HCT116 (cell line): ENCODE data around the gene CCL1. TPM values are rescaled to one million over a fixed set of nuclear protein-coding genes. Genes with fewer than 3 reads are reported as not detected.

Experiments
- ATAC-seq: fragments of 200-7000 bp; cut with Tn5 transposase; 2 replicates; pipeline ENCODE4 v1.9.1; 2020; ENCODE audit warnings: mild to moderate bottlenecking, moderate library complexity
- BruUV-seq: library from RNA; stranded (reverse); fragments of 400-500 nt; replicated peaks from 2 replicates; lab custom pipeline; 2021; lab: Mats Ljungman, UMichigan
- CTCF ChIA-PET: fragments of 300-600 bp; sonication (Branson Sonifier 250); formaldehyde crosslinking; loops from one replicate; lab custom pipeline; 2021; ENCODE audit warnings: antibody characterized with exemption; lab: Charles Lee
- POLR2A ChIA-PET: fragments of 300-600, 350-600 bp; sonication (Branson Sonifier 250); formaldehyde crosslinking; loops from one replicate; lab custom pipeline; 2021; ENCODE audit warnings: antibody characterized with exemption; lab: Charles Lee
- RAD21 ChIA-PET, 2 experiments: fragments of 300-600 bp; sonication (Branson Sonifier 250); formaldehyde crosslinking; loops; one replicate each; lab custom pipeline; 2023; ENCODE audit warnings: low total read pairs in 2 of 2; ENCODE audit not compliant: uncharacterized antibody in 2 of 2, unreplicated experiment in 2 of 2, low non-redundant PET in 1 of 2; lab: Charles Lee
- DNase-seq: peaks from one replicate; pipeline ENCODE4 v3.0.0-alpha.2; 2010; ENCODE audit warnings: low read depth, low spot score
- H2AFZ ChIP-seq: fragments of 200-600 bp; shearing (Covaris generic), sonication (generic); 2 replicates; pipeline ENCODE4 v1.6.1; 2017; ENCODE audit warnings: low read depth, mixed run types, mixed read lengths, antibody characterized with exemption, low read length; ENCODE audit not compliant: poor library complexity, severe bottlenecking
- H3K27ac ChIP-seq: 2 replicates; pipeline ENCODE4 v1.5.1; 2012; ENCODE audit warnings: low read depth, low read length
- H3K27me3 ChIP-seq: fragments of 200-600 bp; sonication (generic); 2 replicates; pipeline ENCODE4 v1.6.1; 2016; ENCODE audit warnings: mixed run types, low read length, mixed read lengths; ENCODE audit not compliant: insufficient read depth
- H3K36me3 ChIP-seq, 2 experiments: fragments of 200-500 bp in 1 of 2; fragments of 200-600 bp in 1 of 2; sonication (Bioruptor generic) in 1 of 2; sonication (generic) in 1 of 2; 2 replicates each; pipeline versions ENCODE4 v1.5.1 to v1.6.1; 2014 to 2016; ENCODE audit warnings: low read length in 2 of 2, inconsistent platforms in 1 of 2, mixed read lengths in 1 of 2, mixed run types in 1 of 2; ENCODE audit not compliant: insufficient read depth in 2 of 2, control insufficient read depth in 1 of 2
- H3K4me1 ChIP-seq, 2 experiments: fragments of 200-600 bp in 1 of 2; sonication (generic) in 1 of 2; 2 replicates each; pipeline versions ENCODE4 v1.5.1 to v1.6.1; 2012 to 2017; ENCODE audit warnings: low read length in 2 of 2, inconsistent platforms in 1 of 2, mild to moderate bottlenecking in 1 of 2, mixed read lengths in 1 of 2, mixed run types in 1 of 2, moderate library complexity in 1 of 2; ENCODE audit not compliant: insufficient read depth in 2 of 2, control insufficient read depth in 1 of 2
- H3K4me2 ChIP-seq: fragments of 200-600 bp; sonication (generic); 2 replicates; pipeline ENCODE4 v1.6.1; 2017; ENCODE audit warnings: mixed run types, low read length, mixed read lengths
- H3K4me3 ChIP-seq, 2 experiments: fragments of 200-600 bp in 1 of 2; sonication (generic) in 1 of 2; replicated peaks in 1 of 2; 2 replicates each; pipeline ENCODE4 v1.5.1; 2011 to 2016; ENCODE audit warnings: low read length in 2 of 2, control low read depth in 1 of 2, low read depth in 1 of 2, mild to moderate bottlenecking in 1 of 2, mixed read lengths in 1 of 2, mixed run types in 1 of 2
- H3K79me2 ChIP-seq: fragments of 200-600 bp; sonication (generic); 2 replicates; pipeline ENCODE4 v1.6.1; 2017; ENCODE audit warnings: mild to moderate bottlenecking, mixed run types, low read length, moderate library complexity, mixed read lengths; ENCODE audit not compliant: insufficient read depth
- H3K9ac ChIP-seq: fragments of 200-600 bp; sonication (generic); 2 replicates; pipeline ENCODE4 v1.6.1; 2016; ENCODE audit warnings: low read length, mixed read lengths
- H3K9me2 ChIP-seq: fragments of 200-600 bp; sonication (generic), shearing (Covaris generic); 2 replicates; pipeline ENCODE4 v1.6.1; 2017; ENCODE audit warnings: mixed run types, mild to moderate bottlenecking, moderate library complexity; ENCODE audit not compliant: insufficient read depth
- H3K9me3 ChIP-seq, 2 experiments: fragments of 200-500 bp in 1 of 2; fragments of 200-600 bp in 1 of 2; sonication (Bioruptor generic) in 1 of 2; sonication (generic) in 1 of 2; 2 replicates each; pipeline ENCODE4 v1.6.1; 2014 to 2017; ENCODE audit warnings: low read length in 2 of 2, mixed read lengths in 2 of 2, inconsistent platforms in 1 of 2, low read depth in 1 of 2, mild to moderate bottlenecking in 1 of 2, mixed run types in 1 of 2, moderate library complexity in 1 of 2; ENCODE audit not compliant: control insufficient read depth in 1 of 2, insufficient read depth in 1 of 2
- H4K20me1 ChIP-seq: fragments of 200-600 bp; sonication (generic), shearing (Covaris generic); 2 replicates; pipeline ENCODE4 v1.6.1; 2017; ENCODE audit warnings: mixed run types, mild to moderate bottlenecking, moderate library complexity; ENCODE audit not compliant: insufficient read depth
- CBX3 ChIP-seq: IDR thresholded peaks from 2 replicates; pipeline ENCODE4 v1.6.1; 2012; ENCODE audit warnings: low read depth
- CEBPB ChIP-seq: IDR thresholded peaks from 2 replicates; pipeline ENCODE4 v1.6.1; 2012; ENCODE audit warnings: low read depth
- EGR1 ChIP-seq: IDR thresholded peaks from 2 replicates; pipeline ENCODE4 v1.6.1; 2012; ENCODE audit warnings: low read depth
- ELF1 ChIP-seq: IDR thresholded peaks from 2 replicates; pipeline ENCODE4 v1.6.1; 2012; ENCODE audit warnings: low read depth, borderline replicate concordance
- EZH2 ChIP-seq: fragments of 200-600 bp; sonication (generic); IDR thresholded peaks from 2 replicates; pipeline ENCODE4 v1.6.1; 2017; ENCODE audit warnings: antibody characterized with exemption, mixed run types
- EZH2phosphoT487 ChIP-seq: fragments of 200-600 bp; IDR thresholded peaks from 2 replicates; pipeline ENCODE4 v1.6.1; 2018; ENCODE audit warnings: antibody characterized with exemption, borderline replicate concordance
- FOSL1 ChIP-seq: IDR thresholded peaks from 2 replicates; pipeline ENCODE4 v1.6.1; 2012; ENCODE audit warnings: low read depth
- JUND ChIP-seq: IDR thresholded peaks from 2 replicates; pipeline ENCODE4 v1.6.1; 2012
- POLR2A ChIP-seq: IDR thresholded peaks from 2 replicates; pipeline ENCODE4 v1.7.0; 2011; ENCODE audit warnings: borderline replicate concordance; ENCODE audit not compliant: insufficient read depth, insufficient read length; ENCODE audit errors: extremely low read depth
- POLR2AphosphoS5 ChIP-seq: IDR thresholded peaks from 2 replicates; pipeline ENCODE4 v1.6.1; 2011; ENCODE audit warnings: mild to moderate bottlenecking, low read depth, low read length, moderate library complexity
- RAD21 ChIP-seq: IDR thresholded peaks from 2 replicates; pipeline ENCODE4 v1.6.1; 2012; ENCODE audit warnings: low read depth, mild to moderate bottlenecking
- REST ChIP-seq: IDR thresholded peaks from 2 replicates; pipeline ENCODE4 v1.6.1; 2012; ENCODE audit warnings: low read depth
- SIN3A ChIP-seq: IDR thresholded peaks from 2 replicates; pipeline ENCODE4 v1.6.1; 2012; ENCODE audit warnings: low read depth
- SP1 ChIP-seq: IDR thresholded peaks from 2 replicates; pipeline ENCODE4 v1.6.1; 2012; ENCODE audit warnings: low read depth
- TCF7L2 ChIP-seq: IDR thresholded peaks from 2 replicates; pipeline ENCODE4 v1.7.0; 2011; ENCODE audit warnings: borderline replicate concordance, inconsistent platforms; ENCODE audit not compliant: insufficient read depth, insufficient read length; ENCODE audit errors: extremely low read depth
- ZFX ChIP-seq: fragments of 450-650 bp; IDR thresholded peaks from 2 replicates; pipeline ENCODE4 v1.6.1; 2017
- ZNF274 ChIP-seq: fragments of 200-500 bp; sonication (Bioruptor generic); IDR thresholded peaks from 2 replicates; pipeline ENCODE4 v1.6.1; 2014; ENCODE audit warnings: mild to moderate bottlenecking, low read depth, low read length, inconsistent platforms
- intact Hi-C: fragments of 100-400 bp; cut with micrococcal nuclease; formaldehyde crosslinking; loops from 2 replicates; pipeline ENCODE4 v1.10.0; 2022
- total RNA-seq: library from RNA; stranded (reverse); gene quantifications from one replicate; pipeline ENCODE4 v1.2.1, GENCODE V29; 2021; ENCODE audit not compliant: unreplicated experiment
- TF ChIP-seq, protein P1 (sequence below): IDR thresholded peaks from 2 replicates; pipeline ENCODE4 v1.6.1; 2012
- TF ChIP-seq, protein P2 (sequence below): IDR thresholded peaks from 2 replicates; pipeline ENCODE4 v1.6.1; 2011; ENCODE audit warnings: mild to moderate bottlenecking, low read length, moderate library complexity; ENCODE audit not compliant: insufficient replicate concordance; ENCODE audit errors: extremely low read depth

The CCL1 gene
- total RNA-seq, 1 experiment from 2014 or later = not detected

DNA sequence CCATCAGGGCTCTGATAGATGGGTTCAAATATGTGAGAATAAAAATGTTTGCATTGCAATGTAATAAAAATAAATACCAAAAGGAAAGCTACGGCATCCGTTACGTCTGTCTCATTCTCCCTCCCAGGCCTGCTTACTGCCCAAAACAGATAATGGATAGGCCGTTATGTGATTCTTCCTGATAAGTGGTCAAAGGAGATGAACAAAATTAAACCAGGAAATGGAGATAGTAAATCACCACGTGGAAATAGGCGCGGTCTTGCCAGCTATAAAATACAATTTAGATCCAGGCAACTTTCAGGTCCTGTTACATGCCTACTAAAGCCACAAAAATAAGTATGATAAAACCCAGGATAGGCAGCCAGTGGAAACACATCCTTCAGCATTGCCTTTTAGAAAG lies 49.5 kb upstream of the CCL1 start:
- Histone ChIP-seq H3K27ac (no peak overlapping the region), H3K9me2 (no peaks in the 10 kb centered on the region), H3K4me3 (no peak overlapping the region), H3K9ac (no peak overlapping the region), H3K4me1 (no peaks in the 10 kb centered on the region), H4K20me1 (no peaks in the 10 kb centered on the region), H3K4me2 (no peak overlapping the region), H2AFZ (no peak overlapping the region), H3K79me2 (no peaks in the 10 kb centered on the region), H3K36me3 (no peaks in the 10 kb centered on the region), H3K27me3 (peaks cover 38% of the 10 kb centered on the region), H3K9me3 (no peaks in the 10 kb centered on the region)
- POLR2A ChIA-PET = no interaction called here
- RAD21 ChIA-PET = no interaction called here
- TF ChIP-seq SIN3A (no peak), CBX3 (no peak), FOSL1 (no peak), ELF1 (no peak), TCF7L2 (no peak), REST (no peak), CEBPB (no peak), SP1 (no peak), JUND (no peak), RAD21 (no peak), ZNF274 (no peak), ZFX (no peak), POLR2A (no peak), EZH2 (no peak), EGR1 (no peak), EZH2phosphoT487 (no peak), POLR2AphosphoS5 (no peak)
- TF ChIP-seq, protein P1, sequence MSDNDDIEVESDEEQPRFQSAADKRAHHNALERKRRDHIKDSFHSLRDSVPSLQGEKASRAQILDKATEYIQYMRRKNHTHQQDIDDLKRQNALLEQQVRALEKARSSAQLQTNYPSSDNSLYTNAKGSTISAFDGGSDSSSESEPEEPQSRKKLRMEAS = no peak
- TF ChIP-seq, protein P2, sequence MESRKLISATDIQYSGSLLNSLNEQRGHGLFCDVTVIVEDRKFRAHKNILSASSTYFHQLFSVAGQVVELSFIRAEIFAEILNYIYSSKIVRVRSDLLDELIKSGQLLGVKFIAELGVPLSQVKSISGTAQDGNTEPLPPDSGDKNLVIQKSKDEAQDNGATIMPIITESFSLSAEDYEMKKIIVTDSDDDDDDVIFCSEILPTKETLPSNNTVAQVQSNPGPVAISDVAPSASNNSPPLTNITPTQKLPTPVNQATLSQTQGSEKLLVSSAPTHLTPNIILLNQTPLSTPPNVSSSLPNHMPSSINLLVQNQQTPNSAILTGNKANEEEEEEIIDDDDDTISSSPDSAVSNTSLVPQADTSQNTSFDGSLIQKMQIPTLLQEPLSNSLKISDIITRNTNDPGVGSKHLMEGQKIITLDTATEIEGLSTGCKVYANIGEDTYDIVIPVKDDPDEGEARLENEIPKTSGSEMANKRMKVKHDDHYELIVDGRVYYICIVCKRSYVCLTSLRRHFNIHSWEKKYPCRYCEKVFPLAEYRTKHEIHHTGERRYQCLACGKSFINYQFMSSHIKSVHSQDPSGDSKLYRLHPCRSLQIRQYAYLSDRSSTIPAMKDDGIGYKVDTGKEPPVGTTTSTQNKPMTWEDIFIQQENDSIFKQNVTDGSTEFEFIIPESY = no peak
- intact Hi-C loops = no loop called here
- no TSS peak for BruUV-seq
- no peak for DNase-seq
- ATAC-seq = no peak
- CTCF ChIA-PET = no interaction called here
